GM21737 (cell line): ENCODE data around the gene TIA1.

Source experiments
- ATAC-seq: cut with Tn5 transposase; IDR thresholded peaks from one replicate; pipeline ENCODE4 v1.9.1; 2021; ENCODE audit warnings: mild to moderate bottlenecking, moderate library complexity; ENCODE audit not compliant: unreplicated experiment

Gene TIA1

DNA sequence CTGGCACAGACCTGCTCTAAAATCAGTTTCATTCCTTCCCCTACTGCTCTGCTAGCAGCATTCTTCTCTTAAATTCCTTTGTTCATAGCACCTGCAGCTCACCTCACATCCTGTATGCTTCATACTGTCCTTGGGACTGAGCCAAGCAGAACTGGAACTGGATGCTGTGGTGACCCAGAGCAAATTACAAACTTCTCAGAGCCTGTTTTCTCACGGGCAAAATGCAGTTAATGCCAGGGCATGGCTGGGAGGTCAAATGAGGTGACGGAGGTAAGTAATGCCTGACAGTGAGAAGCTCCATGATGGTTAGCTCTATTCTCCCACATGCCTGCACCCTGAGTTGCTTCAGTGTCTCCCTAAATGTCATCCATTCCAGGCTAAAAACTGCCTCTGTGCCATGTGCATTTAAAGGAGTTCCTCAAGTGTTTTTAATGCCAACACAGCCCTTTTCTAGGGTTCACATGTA is 87.3 kb downstream of the TIA1 start:
- peak; percentile 83 for ATAC-seq

DNA sequence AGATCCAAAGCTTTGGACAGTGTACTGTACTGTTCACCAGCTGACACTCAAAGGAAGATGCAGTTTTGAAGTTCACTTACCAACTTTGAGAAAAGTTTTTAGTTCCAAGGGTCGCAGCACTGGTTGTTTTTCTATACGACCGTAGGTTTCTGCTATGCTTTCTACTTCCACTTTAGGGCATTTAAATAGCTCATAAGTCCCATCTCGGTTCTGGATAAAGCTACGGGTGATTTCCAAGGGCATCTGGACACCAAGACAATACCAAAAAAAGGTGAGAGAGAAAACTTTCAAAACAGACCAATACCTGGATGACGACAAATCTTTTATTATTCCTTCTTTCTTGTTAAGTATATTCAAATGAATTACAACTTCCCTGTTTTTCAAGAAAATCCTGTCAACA is 87.9 kb downstream of the TIA1 start:
- no peak for ATAC-seq
